ENCODE measurements around the gene NPC1.
"Not testable (repeated sequence)": the region's sequence is repeated elsewhere in the genome, so short reads cannot be mapped to it uniquely, and the experiment has no call there.

Gene NPC1

DNA sequence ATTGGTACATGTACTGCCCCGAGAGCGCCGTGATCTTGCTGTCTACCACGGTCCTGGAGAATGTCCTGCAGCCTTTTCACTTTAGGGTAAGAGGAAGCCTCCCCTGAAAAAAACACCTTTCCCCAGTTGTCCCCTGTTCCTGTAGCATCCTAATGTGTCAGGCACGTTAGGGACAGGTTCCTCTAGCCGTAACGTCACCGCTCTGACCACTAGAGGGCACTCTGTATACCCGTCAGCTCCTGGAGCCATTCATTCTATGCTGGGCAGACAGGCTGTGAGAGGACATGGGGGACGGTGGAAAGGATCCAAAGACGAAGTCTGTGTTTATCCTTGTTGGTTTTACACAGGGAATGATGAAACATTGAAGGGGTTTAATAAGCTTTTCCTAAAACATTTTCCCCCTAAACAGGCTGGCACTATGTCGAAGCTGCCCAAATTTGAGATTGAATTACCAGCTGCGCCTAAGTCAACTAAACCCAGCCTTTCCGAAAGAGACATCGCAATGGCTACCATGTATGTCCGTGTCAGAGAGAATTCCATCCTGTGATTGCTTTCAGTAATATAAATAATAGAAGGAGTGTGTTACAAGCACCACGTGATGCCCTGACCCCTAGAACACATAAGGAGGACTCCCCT lies 70.3 kb downstream of the NPC1 start:
- no peak for FAIRE-seq

DNA sequence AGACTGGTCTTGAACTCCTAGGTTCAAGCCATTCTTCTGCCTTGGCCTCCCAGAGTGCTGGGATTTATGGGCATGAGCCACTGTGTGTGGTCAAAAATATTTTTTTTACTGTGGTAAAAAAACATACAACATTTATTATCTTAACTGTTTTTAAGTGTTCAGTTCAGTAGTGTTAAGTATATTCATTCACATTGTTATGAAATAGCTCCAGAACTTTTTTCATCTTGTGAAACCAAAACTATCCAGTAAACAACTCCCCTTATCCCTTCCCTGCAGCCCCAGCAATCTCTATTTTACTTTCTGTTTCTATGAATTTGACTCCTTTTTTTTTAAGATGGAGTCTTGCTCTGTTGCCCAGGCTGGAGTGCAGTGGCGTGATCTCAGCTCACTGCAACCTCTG lies 73.7 kb downstream of the NPC1 start:
- no peak for FAIRE-seq

DNA sequence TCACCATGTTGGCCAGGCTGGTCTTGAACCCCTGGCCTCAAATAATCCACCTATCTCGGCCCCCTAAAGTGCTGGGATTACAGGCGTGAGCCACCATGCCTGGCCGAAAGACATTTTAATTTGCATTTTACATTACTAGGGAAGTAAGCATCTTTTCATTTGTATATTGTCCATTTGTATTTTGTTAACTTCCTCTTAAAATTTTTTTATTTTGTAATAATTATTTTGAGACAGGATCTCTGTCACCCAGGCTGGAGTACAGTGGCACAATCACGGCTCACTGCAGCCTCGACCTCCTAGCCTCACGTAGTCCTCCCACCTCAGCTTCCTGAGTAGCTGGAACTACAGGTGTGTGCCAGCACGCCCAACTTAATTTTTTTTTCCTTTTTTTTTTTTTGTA lies 74.1 kb downstream of the NPC1 start:
- not testable (repeated sequence) for FAIRE-seq

DNA sequence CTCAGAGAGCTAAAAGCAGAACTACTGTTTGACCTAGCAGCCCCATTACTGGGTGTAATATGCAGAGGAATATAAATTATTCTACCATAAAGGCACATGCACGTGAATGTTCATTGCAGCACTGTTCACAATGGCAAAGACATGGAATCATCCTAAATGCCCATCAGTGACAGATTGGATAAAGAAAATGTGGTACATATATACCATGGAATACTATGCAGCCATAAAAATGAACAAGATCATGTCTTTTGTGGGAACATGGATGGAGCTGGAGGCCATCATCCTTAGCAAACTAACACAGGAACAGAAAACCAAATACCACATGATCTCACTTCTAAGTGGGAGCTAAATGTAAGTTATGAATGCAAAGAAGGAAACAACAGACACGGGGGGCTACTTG lies 75.4 kb downstream of the NPC1 start:
- not testable (repeated sequence) for FAIRE-seq

- no peak for FAIRE-seq
Observed at GRCh38 chr18:23506393-23506792, 79.9 kb downstream of the NPC1 start.

DNA sequence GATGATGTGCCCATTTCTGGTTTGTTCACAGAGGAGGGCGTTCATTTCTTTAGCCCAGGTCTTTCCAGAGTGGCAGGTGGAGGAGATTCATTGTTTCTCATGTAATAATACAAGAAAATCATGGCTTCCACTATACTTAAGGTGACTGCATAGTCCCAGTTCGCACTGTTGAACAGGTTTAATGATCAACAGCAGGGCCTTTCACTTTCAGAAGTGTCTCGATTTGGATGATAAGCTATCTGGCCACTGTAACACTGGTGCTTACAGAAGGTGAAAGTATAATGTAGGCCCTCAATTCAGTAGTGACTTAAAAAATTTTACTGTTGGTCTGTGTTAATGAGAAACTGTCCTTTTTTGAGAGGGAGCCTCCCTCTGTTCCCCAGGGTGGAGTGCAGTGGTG lies 81.6 kb downstream of the NPC1 start:
- FAIRE-seq = no peak

- FAIRE-seq = no peak
Observed at GRCh38 chr18:23503963-23504344, 82.4 kb downstream of the NPC1 start.

- FAIRE-seq = no peak
Observed at GRCh38 chr18:23503038-23503962, 83.0 kb downstream of the NPC1 start, which contains the start of gene RMC1. RMC1 (plus strand) TSS chr18:23503511; CDS start chr18:23503619, 108 bp downstream.

DNA sequence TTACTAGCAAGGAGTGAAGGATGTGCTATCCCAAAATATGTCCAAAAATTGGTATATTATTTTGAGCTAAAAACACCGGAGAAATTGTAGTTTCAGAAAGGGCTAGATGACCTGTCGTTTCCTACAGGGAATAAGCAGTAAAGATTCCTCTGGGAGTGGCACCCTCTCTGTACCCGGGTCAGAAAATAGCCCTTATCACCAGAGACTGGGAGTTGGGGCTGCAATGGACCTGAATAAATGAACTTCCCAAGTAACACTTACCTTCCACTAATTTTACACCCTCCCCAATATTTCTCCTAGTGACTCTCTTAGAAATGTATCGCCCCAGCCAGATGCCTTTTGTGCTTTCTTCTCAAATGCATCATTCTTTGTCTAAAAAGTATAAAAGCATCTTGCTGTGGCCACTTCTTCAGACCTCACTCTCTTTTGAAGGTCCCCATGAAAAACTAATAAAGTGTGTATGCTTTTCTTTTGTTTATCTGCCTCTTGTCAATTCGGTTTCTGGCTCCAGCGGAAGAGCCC lies 83.7 kb downstream of the NPC1 start:
- FAIRE-seq = no peak

DNA sequence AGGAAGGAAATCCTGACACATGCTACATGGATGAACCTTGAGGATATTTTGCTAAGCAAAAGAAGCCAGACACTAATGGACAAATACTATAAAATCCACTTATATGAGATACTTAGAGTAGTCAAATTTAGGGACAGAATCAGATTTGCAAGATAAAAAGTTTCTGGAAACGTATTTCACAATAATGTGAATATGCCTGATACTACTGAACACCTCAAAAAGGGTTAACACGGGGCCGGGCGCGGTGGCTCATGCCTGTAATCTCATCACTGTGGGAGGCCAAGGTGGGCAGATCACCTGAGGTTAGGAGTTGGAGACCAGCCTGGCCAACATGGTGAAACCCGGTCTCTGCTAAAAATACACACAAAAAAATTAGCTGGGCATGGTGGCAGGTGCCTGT lies 84.7 kb downstream of the NPC1 start:
- FAIRE-seq = no peak

GRCh38 chr18:23499291-23499781 lies 87.0 kb downstream of the NPC1 start:
- no peak for FAIRE-seq

DNA sequence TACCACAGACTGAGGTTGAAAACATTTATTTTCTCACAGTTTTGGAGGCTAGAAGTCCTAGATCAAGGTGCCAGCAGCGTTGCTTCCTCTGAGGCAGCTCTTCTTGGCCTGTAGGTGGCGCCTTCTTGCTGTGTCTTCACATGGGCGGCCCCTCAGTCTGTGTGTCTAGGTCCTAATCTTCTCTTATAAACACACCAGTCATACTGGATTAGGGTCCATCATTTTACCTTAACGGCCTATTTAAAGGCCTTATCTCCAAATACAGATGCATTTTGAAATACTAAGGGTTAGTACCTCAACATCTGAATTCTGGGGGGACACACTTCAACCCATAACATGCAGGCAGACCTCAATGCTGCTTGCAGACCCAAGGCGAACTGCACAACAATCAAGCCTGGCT lies 87.4 kb downstream of the NPC1 start:
- no peak for FAIRE-seq

DNA sequence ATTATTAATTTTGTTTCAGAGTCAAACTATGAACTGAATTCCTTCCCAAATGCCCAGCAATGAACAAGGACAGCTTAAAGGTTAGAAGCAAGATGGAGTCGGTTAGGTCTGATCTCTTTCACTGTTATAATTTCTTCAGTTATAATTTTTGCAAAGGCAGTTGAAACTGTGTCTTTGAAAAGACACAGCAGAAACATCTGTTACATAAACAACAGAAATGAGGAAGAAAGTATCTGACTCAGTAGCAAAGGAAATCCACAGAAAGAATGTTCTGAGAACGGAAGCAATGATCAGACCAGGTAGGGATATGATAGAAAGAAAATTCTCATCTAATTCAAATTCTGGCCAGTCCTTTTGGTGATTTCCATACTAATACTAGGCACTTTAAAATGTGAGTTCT lies 88.2 kb downstream of the NPC1 start:
- no peak for FAIRE-seq

GRCh38 chr18:23495723-23496440 lies 90.4 kb downstream of the NPC1 start:
- FAIRE-seq = no peak

DNA sequence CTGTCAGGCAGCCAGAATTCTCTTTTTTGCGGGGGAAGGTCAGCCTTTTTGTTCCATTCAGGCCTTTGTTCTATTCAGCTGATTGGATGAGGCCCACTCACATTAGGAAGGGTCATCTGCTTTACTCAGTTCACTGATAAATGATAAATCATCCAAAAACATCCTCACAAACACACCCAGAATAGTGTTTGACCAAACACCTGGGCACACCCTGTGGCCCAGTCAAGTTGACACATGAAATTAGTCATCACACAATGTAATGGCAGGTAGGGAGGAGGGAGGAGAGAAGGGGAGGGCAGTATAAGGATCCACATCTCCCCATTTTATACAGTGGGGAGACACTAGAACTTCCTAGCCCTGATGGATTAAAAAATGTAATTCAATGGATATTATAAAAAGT lies 91.3 kb downstream of the NPC1 start:
- FAIRE-seq = no peak

DNA sequence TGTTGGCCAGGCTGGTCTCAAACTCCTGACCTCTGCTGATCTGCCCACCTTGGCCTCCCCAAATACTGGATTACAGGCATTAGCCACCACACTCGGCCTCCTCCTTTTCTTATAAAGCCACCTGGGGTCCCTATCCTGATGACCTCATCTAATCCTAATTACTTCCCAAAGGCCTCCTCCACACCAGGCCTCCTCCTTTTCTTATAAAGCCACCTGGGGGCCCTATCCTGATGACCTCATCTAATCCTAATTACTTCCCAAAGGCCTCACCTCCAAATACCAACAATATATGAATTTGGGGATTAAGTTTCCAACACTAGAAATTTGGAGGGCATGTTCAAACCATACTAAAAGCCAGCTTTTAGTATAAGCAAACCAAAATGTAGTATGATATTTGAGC lies 92.7 kb downstream of the NPC1 start:
- FAIRE-seq = no peak

GRCh38 chr18:23489586-23489985 lies 96.7 kb downstream of the NPC1 start:
- FAIRE-seq = not testable (repeated sequence)

- no peak for FAIRE-seq
Observed at GRCh38 chr18:23487738-23488570, 98.4 kb downstream of the NPC1 start.

DNA sequence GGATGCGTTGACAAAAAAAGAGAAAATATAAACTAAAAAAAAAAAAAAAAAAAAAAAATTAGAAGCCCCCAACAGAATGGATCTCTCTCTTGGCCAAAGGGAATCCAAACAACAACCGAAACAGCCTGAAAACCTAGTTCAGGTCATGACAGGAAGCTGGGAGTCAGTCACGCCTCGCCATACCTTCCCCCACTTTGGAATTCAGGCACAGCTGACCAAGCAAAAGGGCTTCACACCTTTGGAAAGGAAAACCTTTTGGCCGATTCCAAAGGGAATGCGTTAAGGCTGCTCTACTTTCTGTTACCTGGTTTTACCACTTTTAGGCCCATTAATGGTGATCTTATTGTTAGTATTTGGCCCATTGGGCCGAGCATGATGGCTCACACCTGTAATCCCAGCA lies 100.9 kb downstream of the NPC1 start:
- no peak for FAIRE-seq

GRCh38 chr18:23484561-23485182 lies 101.6 kb downstream of the NPC1 start:
- FAIRE-seq = no peak

Data from TTC549 (cell line).